ENCODE results near the gene TXNL4B.
"Not testable (repeated sequence)": the region's sequence is repeated elsewhere in the genome, so short reads cannot be mapped to it uniquely, and the experiment has no call there.

TXNL4B gene

GRCh38 chr16:72111657-72112451, 18.4 kb upstream of the TXNL4B start:
- no peak for DNase-seq

DNA sequence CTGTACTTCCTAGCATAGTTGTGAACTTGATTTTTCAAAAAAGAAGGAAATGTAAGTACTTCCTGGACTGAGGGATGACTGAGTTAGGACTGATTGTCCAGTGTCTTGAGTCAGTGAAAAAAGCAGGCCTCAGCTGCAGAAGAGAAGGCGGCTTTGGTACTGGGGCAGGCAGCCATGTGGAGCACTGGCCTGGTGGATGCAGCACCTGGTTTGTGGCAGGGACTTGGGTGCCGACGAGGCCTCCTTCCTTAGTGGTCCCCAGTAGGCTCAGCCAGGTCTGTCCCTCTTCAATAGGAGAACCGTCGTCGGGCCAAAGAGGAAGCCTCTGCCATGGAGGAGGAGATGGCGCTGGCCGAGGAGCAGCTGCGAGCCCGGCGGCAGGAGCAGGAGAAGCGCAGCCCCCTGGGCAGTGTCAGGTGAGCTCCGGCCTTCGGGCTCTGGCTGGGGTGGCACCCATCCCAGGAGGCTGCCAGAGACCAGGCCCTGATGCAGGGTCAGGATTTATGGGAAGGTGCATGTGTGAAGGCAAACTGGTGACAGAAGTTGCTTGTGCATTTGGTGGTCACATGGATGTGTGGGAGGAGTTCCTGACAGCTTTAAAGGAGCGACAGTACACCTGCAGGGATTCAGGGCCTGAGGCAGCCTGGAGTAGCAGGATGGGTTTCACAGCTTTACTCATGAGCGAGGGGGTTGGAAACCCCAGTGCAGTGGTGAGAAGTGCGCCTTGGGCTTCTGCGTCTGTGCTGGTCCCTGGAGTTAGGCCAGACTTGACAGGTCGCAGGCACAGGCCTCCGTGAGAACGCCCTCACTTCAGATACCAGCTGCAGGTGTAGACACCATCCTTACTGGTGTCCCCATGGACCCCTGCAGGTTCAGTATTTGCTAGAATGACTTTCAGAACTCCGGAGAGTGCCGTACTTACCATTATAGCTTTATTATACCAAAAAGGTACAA, 17.5 kb upstream of the TXNL4B start:
- no peak for DNase-seq

- no peak for DNase-seq
Measured at GRCh38 chr16:72109966-72110530, 16.6 kb upstream of the TXNL4B start.

DNA sequence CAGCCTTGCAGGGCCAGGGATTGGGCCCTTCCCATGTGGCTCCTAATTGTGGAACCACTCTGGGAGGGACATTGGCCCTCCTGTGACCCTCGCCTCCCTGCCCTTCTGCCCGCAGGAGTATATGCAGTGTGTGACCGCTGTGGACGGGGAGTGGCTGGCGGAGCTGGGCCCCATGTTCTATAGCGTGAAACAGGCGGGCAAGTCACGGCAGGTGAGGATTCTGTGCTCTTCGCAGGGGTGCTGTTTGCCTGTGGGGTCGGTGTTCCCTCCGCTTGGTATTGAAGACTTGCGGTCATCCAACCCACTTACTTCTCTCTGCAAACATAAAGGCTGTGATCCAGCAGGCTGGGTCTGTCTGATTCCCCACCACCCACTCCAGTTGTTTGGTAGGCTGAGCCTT, 15.9 kb upstream of the TXNL4B start:
- no peak for DNase-seq

GRCh38 chr16:72108353-72109102, 15.1 kb upstream of the TXNL4B start:
- DNase-seq: no peak

DNA sequence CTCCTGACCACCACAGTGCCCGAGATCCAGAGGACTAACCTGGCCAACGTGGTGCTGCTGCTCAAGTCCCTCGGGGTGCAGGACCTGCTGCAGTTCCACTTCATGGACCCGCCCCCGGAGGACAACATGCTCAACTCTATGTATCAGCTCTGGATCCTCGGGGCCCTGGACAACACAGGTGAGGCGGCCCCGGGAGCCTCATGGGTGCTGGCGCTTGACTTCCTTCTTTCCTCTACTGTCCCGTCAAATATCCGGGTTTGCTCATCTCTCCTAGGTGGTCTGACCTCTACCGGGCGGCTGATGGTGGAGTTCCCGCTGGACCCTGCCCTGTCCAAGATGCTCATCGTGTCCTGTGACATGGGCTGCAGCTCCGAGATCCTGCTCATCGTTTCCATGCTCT, 14.0 kb upstream of the TXNL4B start:
- no peak for DNase-seq

GRCh38 chr16:72105978-72106377, 12.6 kb upstream of the TXNL4B start:
- no peak for DNase-seq

DNA sequence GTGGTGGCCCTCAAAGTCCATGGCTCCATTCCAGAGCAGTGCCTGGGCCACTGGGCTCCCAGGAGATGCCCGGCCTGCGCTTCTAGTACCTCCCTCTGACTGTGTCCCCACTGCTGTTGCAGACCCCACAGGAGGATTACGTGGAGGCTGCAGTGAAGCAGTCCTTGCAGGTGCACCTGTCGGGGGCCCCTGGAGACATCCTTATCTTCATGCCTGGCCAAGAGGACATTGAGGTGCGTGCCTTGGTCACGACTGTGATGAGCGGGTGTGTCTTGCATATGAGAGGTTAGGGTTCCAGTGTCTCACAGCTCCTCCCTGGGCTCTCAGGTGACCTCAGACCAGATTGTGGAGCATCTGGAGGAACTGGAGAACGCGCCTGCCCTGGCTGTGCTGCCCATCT, 11.5 kb upstream of the TXNL4B start:
- no peak for DNase-seq

GRCh38 chr16:72101195-72101594, 7.8 kb upstream of the TXNL4B start:
- DNase-seq: no peak

DNA sequence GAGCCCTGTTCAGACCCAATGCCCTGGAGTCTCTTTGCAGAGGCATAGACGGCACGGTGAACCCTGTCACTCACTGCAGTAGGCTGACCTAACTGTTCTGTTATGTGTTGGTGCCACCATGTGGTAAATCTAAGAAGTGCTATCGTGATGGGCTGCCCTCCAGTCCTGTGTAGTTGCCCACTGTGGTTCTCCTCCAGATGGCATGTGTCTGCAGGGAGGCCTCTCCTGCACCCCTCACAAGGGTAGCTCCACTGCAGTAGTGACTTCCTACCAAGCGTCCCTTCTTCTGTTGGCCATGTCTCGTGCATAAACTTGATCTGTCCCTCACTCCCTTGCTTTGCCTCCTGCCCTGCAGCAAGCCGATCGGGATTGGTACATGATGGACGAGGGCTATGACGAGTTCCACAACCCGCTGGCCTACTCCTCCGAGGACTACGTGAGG, 6.0 kb upstream of the TXNL4B start:
- no peak for DNase-seq

DNA sequence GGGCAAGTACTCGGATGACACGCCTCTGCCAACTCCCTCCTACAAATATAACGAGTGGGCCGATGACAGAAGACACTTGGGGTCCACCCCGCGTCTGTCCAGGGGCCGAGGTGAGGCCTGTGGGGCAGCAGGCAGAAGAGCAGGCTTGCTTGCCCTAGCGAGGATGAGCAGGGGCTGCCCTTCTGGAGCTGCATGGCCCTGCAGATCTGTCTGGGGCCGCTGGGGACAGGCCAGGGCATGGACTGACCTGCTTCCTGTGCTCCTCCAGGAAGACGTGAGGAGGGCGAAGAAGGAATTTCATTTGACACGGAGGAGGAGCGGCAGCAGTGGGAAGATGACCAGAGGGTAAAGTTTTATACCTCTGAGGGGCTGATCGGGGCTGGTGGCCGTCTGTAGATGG, 5.5 kb upstream of the TXNL4B start:
- DNase-seq: no peak

GRCh38 chr16:72094266-72094610, 818 bp upstream of the TXNL4B start:
- DNase-seq: no peak

- no peak for DNase-seq
Measured at GRCh38 chr16:72092832-72093447, 480 bp downstream of the TXNL4B start.

DNA sequence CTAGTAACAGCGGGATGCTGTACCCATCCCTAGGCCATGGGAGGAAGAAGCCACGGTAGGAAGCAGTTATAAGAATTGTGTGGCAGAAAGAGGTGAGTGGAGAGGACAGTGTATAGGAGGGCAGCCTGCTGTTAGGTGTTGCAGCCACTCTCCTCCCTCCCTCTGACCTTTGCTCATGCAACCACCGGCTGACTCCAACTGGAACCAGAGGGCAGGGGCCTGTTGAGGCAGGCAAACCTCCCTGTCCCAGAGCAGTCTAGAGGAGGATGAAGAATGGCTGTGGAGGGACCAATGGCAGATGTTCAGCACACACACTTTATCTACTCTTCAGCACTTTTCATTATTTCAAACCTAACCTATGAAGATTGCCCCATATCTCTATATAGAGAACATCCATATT, 2.2 kb downstream of the TXNL4B start:
- DNase-seq: no peak

DNA sequence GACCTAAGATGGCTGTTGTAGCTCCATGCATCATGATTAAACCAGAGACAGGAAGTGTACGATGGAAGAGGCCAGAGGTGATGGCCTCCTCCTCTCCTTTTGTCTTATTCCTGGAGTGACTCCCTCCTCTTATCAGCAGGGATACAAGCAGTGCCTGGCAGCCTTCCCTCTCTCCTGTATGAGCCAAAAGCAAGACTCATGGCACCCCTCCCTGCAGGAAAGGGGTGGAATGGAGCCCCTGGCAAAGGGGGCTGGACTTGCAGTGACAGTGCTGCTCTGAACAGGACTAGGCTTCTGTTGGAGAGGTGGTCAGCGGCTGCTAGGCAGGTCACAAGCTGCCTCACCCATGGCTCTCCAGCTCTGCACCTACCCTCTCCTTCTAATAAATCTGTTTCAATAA, 8.4 kb downstream of the TXNL4B start:
- DNase-seq: no peak

DNA sequence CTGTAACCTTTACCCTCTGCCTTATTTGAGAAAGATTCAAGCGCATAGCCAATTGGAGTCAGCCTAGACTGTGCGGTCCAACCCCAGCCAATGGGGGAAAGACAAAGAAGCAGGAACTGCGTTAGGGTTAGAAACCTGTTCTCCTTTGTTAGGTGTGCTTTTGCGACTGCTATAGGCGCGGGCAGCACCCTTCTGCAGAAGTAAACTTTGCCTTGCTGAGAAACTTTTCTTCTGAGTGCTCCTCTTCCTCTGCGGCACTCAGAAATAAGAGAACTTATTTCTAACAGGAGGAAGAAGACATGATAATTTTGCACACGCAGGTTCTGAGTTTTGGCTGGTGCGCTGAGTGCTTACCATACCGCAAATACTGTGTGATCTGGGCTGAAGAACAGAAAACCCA, 9.0 kb downstream of the TXNL4B start:
- no peak for DNase-seq

DNA sequence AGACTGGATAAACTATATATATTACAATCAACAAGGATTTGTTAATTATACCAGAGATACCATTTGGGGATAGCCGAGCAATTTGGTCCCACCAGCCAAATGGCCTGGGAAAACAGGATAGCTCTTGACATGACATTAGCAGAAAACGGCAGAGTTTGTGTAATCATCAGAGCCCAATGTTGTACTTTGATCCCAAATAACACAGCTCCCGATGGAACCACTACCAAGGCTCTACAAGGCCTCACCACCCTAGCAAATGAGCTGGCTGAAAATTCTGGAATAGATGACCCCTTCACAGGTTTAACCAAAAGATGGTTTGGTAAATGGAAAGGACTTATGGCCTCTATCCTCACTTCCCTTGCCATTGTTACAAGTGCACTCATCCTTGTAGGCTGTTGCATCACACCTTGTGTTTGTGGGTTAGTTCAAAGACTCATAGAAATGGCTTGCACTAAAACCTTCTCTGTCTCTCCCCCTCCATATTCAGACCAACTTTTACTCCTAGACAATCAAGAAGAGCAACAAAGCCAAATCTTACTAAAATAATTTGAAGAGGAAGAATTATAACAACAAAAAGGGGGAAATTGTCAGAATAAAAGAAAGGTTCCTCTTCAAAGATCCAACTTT, 9.5 kb downstream of the TXNL4B start:
- no peak for DNase-seq

DNA sequence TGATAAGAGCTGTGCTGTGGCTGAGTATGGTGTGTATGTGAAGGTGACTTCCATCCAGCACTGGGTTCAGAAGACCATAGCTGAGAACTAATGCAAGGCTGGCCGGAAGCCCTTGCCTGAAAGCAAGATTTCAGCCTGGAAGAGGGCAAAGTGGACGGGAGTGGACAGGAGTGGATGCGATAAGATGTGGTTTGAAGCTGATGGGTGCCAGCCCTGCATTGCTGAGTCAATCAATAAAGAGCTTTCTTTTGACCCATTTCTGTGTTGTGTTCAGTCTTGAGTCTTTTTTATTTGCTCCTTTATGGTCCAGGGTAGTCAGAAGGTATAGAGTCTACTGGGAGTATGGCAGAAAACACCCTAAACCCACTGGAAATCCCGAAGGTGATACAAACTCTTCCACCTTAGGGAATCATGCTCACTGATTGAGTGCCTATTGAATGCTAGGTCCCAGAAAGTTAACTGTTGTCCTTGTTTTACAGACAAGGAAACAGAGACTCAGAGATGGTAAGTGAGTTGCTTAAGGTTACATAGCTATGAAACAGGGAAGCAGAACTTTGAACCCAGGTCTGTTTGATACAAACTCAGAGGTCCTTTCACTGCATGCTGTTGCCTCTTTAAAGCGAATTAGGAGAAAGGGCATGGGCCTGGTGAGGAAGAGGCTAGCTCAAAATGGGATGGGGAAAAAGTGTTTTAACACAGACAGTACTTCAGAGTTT, 16.3 kb downstream of the TXNL4B start:
- not testable (repeated sequence) for DNase-seq

DNA sequence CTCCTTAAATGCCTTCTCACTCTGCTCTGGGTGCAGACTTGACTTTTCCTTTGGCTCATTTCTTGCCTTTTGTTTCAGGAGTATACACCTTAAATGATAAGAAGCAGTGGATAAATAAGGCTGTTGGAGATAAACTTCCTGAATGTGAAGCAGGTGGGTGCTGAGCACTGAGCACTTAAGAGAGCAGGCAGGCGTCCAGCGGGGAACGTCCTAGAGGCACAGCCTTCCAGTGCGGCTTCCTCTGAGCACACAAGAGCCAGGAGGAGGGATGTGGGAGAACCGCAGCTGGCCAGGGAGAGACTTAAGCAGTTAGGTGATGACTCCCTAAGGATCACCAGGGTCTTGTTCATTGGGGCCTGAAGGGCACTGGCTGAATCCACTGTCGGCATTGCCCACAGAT, 18.4 kb downstream of the TXNL4B start:
- not testable (repeated sequence) for DNase-seq

DNA sequence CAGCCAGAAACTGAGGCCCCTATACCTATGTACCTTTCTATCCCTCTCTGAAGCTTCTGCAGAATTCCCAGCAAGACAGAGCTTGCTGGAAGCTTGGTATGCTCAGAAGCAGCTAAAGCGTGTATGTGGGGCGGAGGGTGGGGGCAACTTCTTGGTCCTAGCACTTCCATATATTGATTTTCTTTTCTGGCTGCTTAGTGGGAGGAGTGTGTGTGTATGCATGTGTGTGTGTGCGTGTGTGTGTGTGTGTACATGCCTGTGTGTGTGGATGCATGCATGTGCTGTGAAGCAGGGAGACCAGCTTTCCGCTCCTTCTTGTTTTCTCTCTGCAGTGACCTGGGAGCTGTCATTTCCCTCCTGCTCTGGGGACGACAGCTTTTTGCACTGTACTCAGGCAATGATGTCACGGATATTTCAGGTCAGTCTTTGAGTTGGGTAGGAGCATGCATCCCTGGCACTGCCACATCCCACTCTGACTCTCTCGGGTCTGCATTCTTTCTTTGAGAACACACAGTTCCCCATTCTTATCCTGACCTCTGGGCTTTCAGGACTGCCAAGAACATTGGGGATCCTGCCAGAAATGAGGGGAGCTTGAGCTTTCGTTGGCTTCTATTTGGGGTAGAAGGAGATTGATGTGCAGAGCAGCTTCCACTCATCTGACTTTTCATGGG, 19.7 kb downstream of the TXNL4B start:
- DNase-seq: no peak

All from activated CD4-positive, alpha-beta T cell treated with anti-CD3 and anti-CD28 coated beads for 1 hour (primary cell).